HG03196 (cell line): ENCODE data around the gene ATN1.

ENCODE experiments used
- ATAC-seq: cut with Tn5 transposase; IDR thresholded peaks from one replicate; pipeline ENCODE4 v1.9.1; 2021; ENCODE audit not compliant: unreplicated experiment

Gene ATN1

GRCh38 chr12:6957151-6957701 is 29.5 kb downstream of the ATN1 start:
- ATAC-seq, result no peak

- ATAC-seq, result no peak
Observed at GRCh38 chr12:6957741-6958608, 30.2 kb downstream of the ATN1 start.

GRCh38 chr12:6958609-6959057 is 30.9 kb downstream of the ATN1 start:
- no peak for ATAC-seq

GRCh38 chr12:6959058-6959804 is 31.5 kb downstream of the ATN1 start:
- ATAC-seq, result peak; percentile 46

GRCh38 chr12:6959805-6960592 is 32.2 kb downstream of the ATN1 start:
- no peak for ATAC-seq

- no peak for ATAC-seq
Observed at GRCh38 chr12:6960593-6961277, 33.0 kb downstream of the ATN1 start.

GRCh38 chr12:6961278-6961694 is 33.5 kb downstream of the ATN1 start:
- ATAC-seq, result peak; percentile 8

GRCh38 chr12:6961695-6962284 is 34.0 kb downstream of the ATN1 start:
- peak; percentile 14 for ATAC-seq

GRCh38 chr12:6962285-6963015 is 34.7 kb downstream of the ATN1 start:
- no peak for ATAC-seq

- ATAC-seq, result no peak
Observed at GRCh38 chr12:6963016-6963731, 35.4 kb downstream of the ATN1 start.

GRCh38 chr12:6963791-6964413 is 36.1 kb downstream of the ATN1 start:
- no peak for ATAC-seq

- no peak for ATAC-seq
Observed at GRCh38 chr12:6964605-6965025, 36.9 kb downstream of the ATN1 start.

- no peak for ATAC-seq
Observed at GRCh38 chr12:6965026-6965661, 37.4 kb downstream of the ATN1 start.

GRCh38 chr12:6965714-6966113 is 38.0 kb downstream of the ATN1 start:
- no peak for ATAC-seq

- no peak for ATAC-seq
Observed at GRCh38 chr12:6966351-6966750, 38.6 kb downstream of the ATN1 start.

- ATAC-seq, result no peak
Observed at GRCh38 chr12:6967651-6968100, 39.9 kb downstream of the ATN1 start.

- no peak for ATAC-seq
Observed at GRCh38 chr12:6968426-6968825, 40.7 kb downstream of the ATN1 start.

GRCh38 chr12:6970096-6970527 is 42.4 kb downstream of the ATN1 start:
- ATAC-seq, result peak; percentile 20
